IMR-90 (cell line): ENCODE measurements around the gene AVPR1B.

Experiments used
- BHLHE40 ChIP-seq: fragments of 150-350 bp; IDR thresholded peaks from 2 replicates; pipeline ENCODE4 v1.6.1; 2016; ENCODE audit warnings: mild to moderate bottlenecking, low read depth, low read length
- CEBPB ChIP-seq: IDR thresholded peaks from 2 replicates; pipeline ENCODE4 v1.6.1; 2012; ENCODE audit warnings: low read depth, low read length, improper control_type of control experiment
- CHD1 ChIP-seq: IDR thresholded peaks from 2 replicates; pipeline ENCODE4 v1.6.1; 2012; ENCODE audit warnings: low read depth, low read length, improper control_type of control experiment
- CTCF ChIP-seq: conservative IDR thresholded peaks from 2 replicates; pipeline ENCODE4 v1.5.1; 2012; ENCODE audit warnings: mild to moderate bottlenecking, low read depth, low read length, improper control_type of control experiment
- FOS ChIP-seq: fragments of 150-350 bp; IDR thresholded peaks from 2 replicates; pipeline ENCODE4 v1.6.1; 2016; ENCODE audit warnings: low read depth, low read length
- MAFK ChIP-seq: IDR thresholded peaks from 2 replicates; pipeline ENCODE4 v1.6.1; 2012; ENCODE audit warnings: low read depth, low read length, improper control_type of control experiment
- MAZ ChIP-seq: IDR thresholded peaks from 2 replicates; pipeline ENCODE4 v1.6.1; 2012; ENCODE audit warnings: low read depth, mild to moderate bottlenecking, low read length, improper control_type of control experiment, moderate library complexity, borderline replicate concordance
- MXI1 ChIP-seq: IDR thresholded peaks from 2 replicates; pipeline ENCODE4 v1.6.1; 2012; ENCODE audit warnings: low read depth, mild to moderate bottlenecking, low read length, moderate library complexity, borderline replicate concordance
- NFE2L2 ChIP-seq: fragments of 150-350 bp; IDR thresholded peaks from 2 replicates; pipeline ENCODE4 v1.6.1; 2016; ENCODE audit warnings: low read depth, mild to moderate bottlenecking, low read length
- POLR2A ChIP-seq: IDR thresholded peaks from 2 replicates; pipeline ENCODE4 v1.6.1; 2012; ENCODE audit warnings: mild to moderate bottlenecking, low read depth, low read length
- RAD21 ChIP-seq: IDR thresholded peaks from 2 replicates; pipeline ENCODE4 v1.6.1; 2012; ENCODE audit warnings: low read length, improper control_type of control experiment
- RFX5 ChIP-seq: IDR thresholded peaks from 2 replicates; pipeline ENCODE4 v1.8.0; 2012; ENCODE audit warnings: low read depth, mild to moderate bottlenecking, low read length, moderate library complexity
- SMC3 ChIP-seq: fragments of 150-350 bp; IDR thresholded peaks from 2 replicates; pipeline ENCODE4 v1.6.1; 2016; ENCODE audit warnings: low read depth, mild to moderate bottlenecking, antibody characterized with exemption, low read length, moderate library complexity
- TF ChIP-seq, protein P1 (sequence below): fragments of 150-350 bp; IDR thresholded peaks from 2 replicates; pipeline ENCODE4 v1.6.1; 2016; ENCODE audit warnings: low read depth, mild to moderate bottlenecking, low read length, moderate library complexity, borderline replicate concordance

DNA sequence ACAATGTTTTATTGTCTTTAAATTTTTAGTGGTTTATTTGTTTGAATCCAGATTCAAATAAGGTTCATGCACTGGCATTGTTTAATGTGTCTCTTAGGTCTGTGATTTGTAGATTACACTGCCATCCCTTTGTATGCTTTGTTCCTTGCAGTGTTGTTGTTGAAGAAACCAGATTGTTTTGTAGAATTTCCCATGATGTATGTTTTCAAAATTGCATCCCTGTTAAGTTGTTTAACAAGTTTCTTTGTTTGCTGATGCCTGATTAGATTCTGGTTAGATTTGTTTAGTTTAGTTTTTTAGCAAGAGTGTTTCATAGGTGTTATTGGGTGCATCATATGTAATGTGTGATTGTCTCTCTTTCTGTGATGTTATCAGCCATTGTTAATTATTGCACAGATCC, 5.5 kb upstream of the AVPR1B start:
- no peak for TF ChIP-seq CTCF
- no peak for TF ChIP-seq MAZ
- no peak for TF ChIP-seq POLR2A
- TF ChIP-seq, protein P1, sequence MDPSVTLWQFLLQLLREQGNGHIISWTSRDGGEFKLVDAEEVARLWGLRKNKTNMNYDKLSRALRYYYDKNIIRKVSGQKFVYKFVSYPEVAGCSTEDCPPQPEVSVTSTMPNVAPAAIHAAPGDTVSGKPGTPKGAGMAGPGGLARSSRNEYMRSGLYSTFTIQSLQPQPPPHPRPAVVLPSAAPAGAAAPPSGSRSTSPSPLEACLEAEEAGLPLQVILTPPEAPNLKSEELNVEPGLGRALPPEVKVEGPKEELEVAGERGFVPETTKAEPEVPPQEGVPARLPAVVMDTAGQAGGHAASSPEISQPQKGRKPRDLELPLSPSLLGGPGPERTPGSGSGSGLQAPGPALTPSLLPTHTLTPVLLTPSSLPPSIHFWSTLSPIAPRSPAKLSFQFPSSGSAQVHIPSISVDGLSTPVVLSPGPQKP: no peak
- TF ChIP-seq RFX5: no peak
- no peak for TF ChIP-seq MXI1
- TF ChIP-seq CEBPB: no peak
- no peak for TF ChIP-seq MAFK
- TF ChIP-seq RAD21: no peak
- no peak for TF ChIP-seq NFE2L2
- TF ChIP-seq BHLHE40: no peak
- TF ChIP-seq CHD1: no peak
- TF ChIP-seq FOS: no peak
- TF ChIP-seq SMC3: no peak
